ENCODE data around the gene LCAT.

- TF ChIP-seq CTCF (IDR thresholded peaks at IDR 0.05) (no peak), POLR2A (IDR thresholded peaks at IDR 0.05) (no peak)
Measured at GRCh38 chr16:67934306-67935100, 9.4 kb downstream of the LCAT start.

All from prostate gland (tissue), 2 donors.